KMS-11 (cell line): ENCODE data around the gene TMEM209.

Experiments used
- H2AFZ ChIP-seq: fragments of 200-600 bp; sonication (generic); 2 replicates; pipeline ENCODE4 v1.6.1; 2016; ENCODE audit warnings: antibody characterized with exemption, mixed run types, low read depth
- H3K27ac ChIP-seq: fragments of 200-600 bp; sonication (generic); 2 replicates; pipeline ENCODE4 v1.6.1; 2016; ENCODE audit warnings: mild to moderate bottlenecking, mixed run types
- H3K27me3 ChIP-seq: fragments of 200-600 bp; sonication (generic); 2 replicates; pipeline ENCODE4 v1.6.1; 2017; ENCODE audit warnings: mild to moderate bottlenecking, low read depth, mixed run types, moderate library complexity; ENCODE audit not compliant: insufficient read depth
- H3K36me3 ChIP-seq: fragments of 200-600 bp; sonication (generic); 2 replicates; pipeline ENCODE4 v1.6.1; 2017; ENCODE audit warnings: mild to moderate bottlenecking, mixed run types; ENCODE audit not compliant: insufficient read depth
- H3K4me1 ChIP-seq: fragments of 200-600 bp; sonication (generic); 2 replicates; pipeline ENCODE4 v1.6.1; 2016; ENCODE audit warnings: mild to moderate bottlenecking, low read depth, mixed run types; ENCODE audit not compliant: poor library complexity, severe bottlenecking
- H3K4me2 ChIP-seq: fragments of 200-600 bp; sonication (generic); 2 replicates; pipeline ENCODE4 v1.7.0; 2016; ENCODE audit warnings: mild to moderate bottlenecking, mixed run types
- H3K4me3 ChIP-seq: fragments of 200-600 bp; sonication (generic); IDR thresholded peaks from 2 replicates; pipeline ENCODE4 v1.6.1; 2017; ENCODE audit warnings: low read depth, low read length, mixed read lengths; ENCODE audit not compliant: insufficient read depth
- H3K79me2 ChIP-seq: fragments of 200-600 bp; sonication (generic); 2 replicates; pipeline ENCODE4 v1.6.1; 2016; ENCODE audit warnings: low read depth, mixed run types; ENCODE audit not compliant: insufficient read depth
- H3K9ac ChIP-seq: fragments of 200-600 bp; sonication (generic); 2 replicates; pipeline ENCODE4 v1.6.1; 2016; ENCODE audit warnings: mild to moderate bottlenecking, mixed run types
- H4K20me1 ChIP-seq: fragments of 200-600 bp; sonication (generic); 2 replicates; pipeline ENCODE4 v1.6.1; 2016; ENCODE audit warnings: mild to moderate bottlenecking, mixed run types; ENCODE audit not compliant: insufficient read depth
- CTCF ChIP-seq: fragments of 200-600 bp; sonication (generic); conservative IDR thresholded peaks from 2 replicates; pipeline ENCODE4 v1.6.1; 2017; ENCODE audit warnings: low read depth, mild to moderate bottlenecking, antibody characterized with exemption, low read length, moderate library complexity, mixed read lengths

The TMEM209 gene

GRCh38 chr7:130124711-130125110 lies 80.5 kb downstream of the TMEM209 start:
- Histone ChIP-seq H3K4me1 (no peaks in the 10 kb centered on the region), H4K20me1 (no peaks in the 10 kb centered on the region), H3K27ac (no peak overlapping the region), H3K4me3 (no peak overlapping the region), H3K36me3 (0 out of 2 replicates have a peak, but pooled peaks cover 4% of the 10 kb centered on the region), H3K4me2 (no peak overlapping the region), H3K27me3 (no peaks in the 10 kb centered on the region), H3K79me2 (no peaks in the 10 kb centered on the region), H3K9ac (no peak overlapping the region), H2AFZ (no peak overlapping the region)
- no peak for TF ChIP-seq CTCF

- H3K36me3 ChIP-seq, result 0 out of 2 replicates have a peak, but pooled peaks cover 4% of the 10 kb centered on the region
- H3K4me3 ChIP-seq, result no peak overlapping the region
- H3K27me3 ChIP-seq, result no peaks in the 10 kb centered on the region
- TF ChIP-seq CTCF, result no peak
- no peak overlapping the region for H3K27ac ChIP-seq
- H2AFZ ChIP-seq, result no peak overlapping the region
- no peaks in the 10 kb centered on the region for H3K79me2 ChIP-seq
- no peaks in the 10 kb centered on the region for H3K4me1 ChIP-seq
- no peaks in the 10 kb centered on the region for H4K20me1 ChIP-seq
- no peak overlapping the region for H3K4me2 ChIP-seq
- H3K9ac ChIP-seq, result no peak overlapping the region
These were observed 81.7 kb downstream of the TMEM209 start for GRCh38 chr7:130123501-130123900.

DNA sequence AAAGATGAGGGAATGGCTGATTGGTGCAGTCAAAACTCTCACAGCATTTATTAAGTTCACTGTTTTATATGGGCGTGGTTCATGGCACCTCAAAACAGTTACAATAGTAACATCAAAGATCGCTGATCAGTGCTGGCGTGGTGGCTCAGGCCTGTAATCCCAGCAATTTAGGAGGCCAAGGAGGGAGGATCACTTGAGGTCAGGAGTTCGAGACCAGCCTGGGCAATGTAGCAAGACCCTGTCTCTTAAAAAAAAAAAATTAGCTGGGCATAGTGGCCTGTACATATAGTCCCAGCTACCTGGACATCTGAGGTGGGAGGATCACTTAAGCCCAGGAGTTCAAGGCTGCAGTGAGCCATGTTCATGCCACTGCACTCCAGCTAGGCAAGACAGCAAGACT lies 86.4 kb downstream of the TMEM209 start:
- no peak overlapping the region for H3K9ac ChIP-seq
- no peaks in the 10 kb centered on the region for H3K27me3 ChIP-seq
- H3K79me2 ChIP-seq, result no peaks in the 10 kb centered on the region
- no peak overlapping the region for H3K4me2 ChIP-seq
- no peak overlapping the region for H3K27ac ChIP-seq
- 0 out of 2 replicates have a peak, but pooled peaks cover 4% of the 10 kb centered on the region for H3K36me3 ChIP-seq
- no peaks in the 10 kb centered on the region for H3K4me1 ChIP-seq
- no peak overlapping the region for H3K4me3 ChIP-seq
- H4K20me1 ChIP-seq, result no peaks in the 10 kb centered on the region
- H2AFZ ChIP-seq, result no peak overlapping the region
- no peak for TF ChIP-seq CTCF

GRCh38 chr7:130118294-130118693 lies 86.9 kb downstream of the TMEM209 start:
- no peaks in the 10 kb centered on the region for H3K79me2 ChIP-seq
- no peak overlapping the region for H3K9ac ChIP-seq
- H3K4me2 ChIP-seq, result no peak overlapping the region
- H3K4me3 ChIP-seq, result no peak overlapping the region
- H4K20me1 ChIP-seq, result no peaks in the 10 kb centered on the region
- H3K4me1 ChIP-seq, result no peaks in the 10 kb centered on the region
- H3K27me3 ChIP-seq, result no peaks in the 10 kb centered on the region
- no peak overlapping the region for H2AFZ ChIP-seq
- TF ChIP-seq CTCF, result no peak
- H3K27ac ChIP-seq, result no peak overlapping the region
- H3K36me3 ChIP-seq, result 0 out of 2 replicates have a peak, but pooled peaks cover 4% of the 10 kb centered on the region
